A673 (cell line): ENCODE results near the gene AHDC1. TPM values are rescaled to one million over a fixed set of nuclear protein-coding genes. Genes with fewer than 3 reads are reported as not detected.

Source experiments
- BruUV-seq: library from RNA; stranded (reverse); fragments of 400-500 nt; replicated peaks from 2 replicates; lab custom pipeline; 2021; lab: Mats Ljungman, UMichigan
- CTCF ChIA-PET: fragments of 300-600 bp; sonication (Branson Sonifier 250); formaldehyde crosslinking; loops from one replicate; lab custom pipeline; 2022; ENCODE audit warnings: antibody characterized with exemption; lab: Charles Lee
- POLR2A ChIA-PET: fragments of 300-600 bp; sonication (Branson Sonifier 250); formaldehyde crosslinking; loops from one replicate; lab custom pipeline; 2022; ENCODE audit warnings: antibody characterized with exemption; ENCODE audit not compliant: low non-redundant PET; lab: Charles Lee
- DNase-seq: peaks from one replicate; pipeline ENCODE4 v3.0.0-alpha.2; 2015; ENCODE audit warnings: low spot score
- H3K27ac ChIP-seq: fragments of 200-600 bp; sonication (generic); 2 replicates; pipeline ENCODE4 v1.5.1; 2016; ENCODE audit warnings: mixed run types, low read depth, mild to moderate bottlenecking, mixed read lengths, antibody characterized with exemption, low read length; ENCODE audit not compliant: poor library complexity, severe bottlenecking
- H3K27me3 ChIP-seq: fragments of 200-600 bp; sonication (generic); replicated peaks from 2 replicates; pipeline ENCODE4 v1.6.1; 2017; ENCODE audit warnings: mixed run types, low read depth, mild to moderate bottlenecking, mixed read lengths, antibody characterized with exemption, low read length; ENCODE audit not compliant: insufficient read depth, poor library complexity
- H3K36me3 ChIP-seq: fragments of 200-600 bp; sonication (generic); 2 replicates; pipeline ENCODE4 v1.6.1; 2016; ENCODE audit warnings: mixed run types, mild to moderate bottlenecking, mixed read lengths, antibody characterized with exemption, low read length; ENCODE audit not compliant: insufficient read depth, poor library complexity, severe bottlenecking
- H3K4me1 ChIP-seq: fragments of 200-600 bp; sonication (generic); 2 replicates; pipeline ENCODE4 v1.6.1; 2017; ENCODE audit warnings: mixed run types, mild to moderate bottlenecking, mixed read lengths, antibody characterized with exemption, low read length; ENCODE audit not compliant: insufficient read depth, poor library complexity, severe bottlenecking
- H3K4me3 ChIP-seq: fragments of 200-600 bp; sonication (generic); 2 replicates; pipeline ENCODE4 v1.5.1; 2016; ENCODE audit warnings: low read depth, mixed run types, mild to moderate bottlenecking, mixed read lengths, low read length; ENCODE audit not compliant: poor library complexity, severe bottlenecking
- H3K9me3 ChIP-seq: fragments of 200-600 bp; sonication (generic); 2 replicates; pipeline ENCODE4 v1.6.1; 2016; ENCODE audit warnings: mixed run types, low read depth, mild to moderate bottlenecking, mixed read lengths, antibody characterized with exemption, low read length; ENCODE audit not compliant: poor library complexity, severe bottlenecking
- EZH2 ChIP-seq: fragments of 200-600 bp; sonication (generic); IDR thresholded peaks from 2 replicates; pipeline ENCODE4 v1.6.1; 2017; ENCODE audit warnings: borderline replicate concordance, low read depth, mild to moderate bottlenecking, mixed read lengths, antibody characterized with exemption, low read length; ENCODE audit not compliant: poor library complexity, severe bottlenecking
- intact Hi-C: fragments of 100-400 bp; cut with micrococcal nuclease; formaldehyde crosslinking; loops from one replicate; pipeline ENCODE4 v1.10.0; 2022; ENCODE audit not compliant: unreplicated experiment
- total RNA-seq: library from RNA; stranded (reverse); gene quantifications from 2 replicates; pipeline ENCODE4 v1.2.3, GENCODE V29; 2021
- TF ChIP-seq, protein P1 (sequence below): fragments of 300-800, 200-600 bp; sonication (generic); conservative IDR thresholded peaks from 2 replicates; pipeline ENCODE4 v1.5.1; 2017; ENCODE audit warnings: low read depth, mild to moderate bottlenecking, antibody characterized with exemption, low read length, moderate library complexity, mixed read lengths

Gene AHDC1
- total RNA-seq, 1 experiment from 2014 or later, result 33.2 TPM

DNA sequence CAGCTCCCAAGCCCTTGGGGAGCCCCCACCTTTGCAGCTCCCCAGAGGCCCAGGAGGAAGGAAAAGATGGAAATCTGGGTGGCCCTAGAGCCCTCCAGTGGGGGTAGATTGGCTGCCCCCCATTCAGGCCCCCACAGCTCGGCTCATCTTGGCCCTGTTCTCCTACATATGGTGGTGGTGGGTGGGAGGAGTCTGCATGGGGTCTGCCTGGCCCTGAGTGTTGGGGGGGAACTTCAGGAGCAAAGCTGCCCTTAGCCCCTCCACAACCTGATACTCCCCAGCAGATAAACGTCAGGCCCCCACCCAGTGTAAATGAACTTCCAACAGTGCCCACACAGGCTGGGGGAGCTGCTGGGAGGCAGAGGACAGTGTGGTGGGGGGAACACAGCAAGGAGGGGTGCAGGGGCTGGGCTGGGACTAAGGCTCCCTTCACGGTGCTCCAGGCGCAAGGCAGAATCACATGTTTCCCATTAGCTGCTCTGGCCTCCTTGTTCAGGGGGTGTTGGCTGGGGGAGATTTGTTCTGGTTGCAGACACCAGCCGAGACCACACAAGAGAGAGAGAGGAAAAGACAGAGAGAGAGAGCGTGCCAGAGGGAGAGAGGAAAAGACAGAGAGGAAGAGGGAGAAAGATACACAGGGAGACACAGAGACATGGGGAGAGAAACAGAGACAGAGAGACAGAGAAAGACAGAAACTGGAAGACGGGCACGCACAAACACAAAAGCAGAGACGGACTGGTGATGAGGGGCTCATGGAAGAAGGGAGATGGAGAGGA lies 42.6 kb downstream of the AHDC1 start:
- H3K27ac ChIP-seq, result peak overlapping the region; percentile 70
- H3K9me3 ChIP-seq, result no peaks in the 10 kb centered on the region
- POLR2A ChIA-PET, result no interaction called here
- no TSS peak for BruUV-seq
- no peaks in the 10 kb centered on the region for H3K36me3 ChIP-seq
- CTCF ChIA-PET, result no interaction called here
- intact Hi-C loops, result no loop called here
- H3K4me3 ChIP-seq, result no peak overlapping the region
- H3K27me3 ChIP-seq, result no peaks in the 10 kb centered on the region
- no peak for TF ChIP-seq EZH2
- TF ChIP-seq, protein P1, sequence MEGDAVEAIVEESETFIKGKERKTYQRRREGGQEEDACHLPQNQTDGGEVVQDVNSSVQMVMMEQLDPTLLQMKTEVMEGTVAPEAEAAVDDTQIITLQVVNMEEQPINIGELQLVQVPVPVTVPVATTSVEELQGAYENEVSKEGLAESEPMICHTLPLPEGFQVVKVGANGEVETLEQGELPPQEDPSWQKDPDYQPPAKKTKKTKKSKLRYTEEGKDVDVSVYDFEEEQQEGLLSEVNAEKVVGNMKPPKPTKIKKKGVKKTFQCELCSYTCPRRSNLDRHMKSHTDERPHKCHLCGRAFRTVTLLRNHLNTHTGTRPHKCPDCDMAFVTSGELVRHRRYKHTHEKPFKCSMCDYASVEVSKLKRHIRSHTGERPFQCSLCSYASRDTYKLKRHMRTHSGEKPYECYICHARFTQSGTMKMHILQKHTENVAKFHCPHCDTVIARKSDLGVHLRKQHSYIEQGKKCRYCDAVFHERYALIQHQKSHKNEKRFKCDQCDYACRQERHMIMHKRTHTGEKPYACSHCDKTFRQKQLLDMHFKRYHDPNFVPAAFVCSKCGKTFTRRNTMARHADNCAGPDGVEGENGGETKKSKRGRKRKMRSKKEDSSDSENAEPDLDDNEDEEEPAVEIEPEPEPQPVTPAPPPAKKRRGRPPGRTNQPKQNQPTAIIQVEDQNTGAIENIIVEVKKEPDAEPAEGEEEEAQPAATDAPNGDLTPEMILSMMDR, result no peak
- peaks cover 55% of the 10 kb centered on the region for H3K4me1 ChIP-seq
- peak; percentile 35 for DNase-seq

DNA sequence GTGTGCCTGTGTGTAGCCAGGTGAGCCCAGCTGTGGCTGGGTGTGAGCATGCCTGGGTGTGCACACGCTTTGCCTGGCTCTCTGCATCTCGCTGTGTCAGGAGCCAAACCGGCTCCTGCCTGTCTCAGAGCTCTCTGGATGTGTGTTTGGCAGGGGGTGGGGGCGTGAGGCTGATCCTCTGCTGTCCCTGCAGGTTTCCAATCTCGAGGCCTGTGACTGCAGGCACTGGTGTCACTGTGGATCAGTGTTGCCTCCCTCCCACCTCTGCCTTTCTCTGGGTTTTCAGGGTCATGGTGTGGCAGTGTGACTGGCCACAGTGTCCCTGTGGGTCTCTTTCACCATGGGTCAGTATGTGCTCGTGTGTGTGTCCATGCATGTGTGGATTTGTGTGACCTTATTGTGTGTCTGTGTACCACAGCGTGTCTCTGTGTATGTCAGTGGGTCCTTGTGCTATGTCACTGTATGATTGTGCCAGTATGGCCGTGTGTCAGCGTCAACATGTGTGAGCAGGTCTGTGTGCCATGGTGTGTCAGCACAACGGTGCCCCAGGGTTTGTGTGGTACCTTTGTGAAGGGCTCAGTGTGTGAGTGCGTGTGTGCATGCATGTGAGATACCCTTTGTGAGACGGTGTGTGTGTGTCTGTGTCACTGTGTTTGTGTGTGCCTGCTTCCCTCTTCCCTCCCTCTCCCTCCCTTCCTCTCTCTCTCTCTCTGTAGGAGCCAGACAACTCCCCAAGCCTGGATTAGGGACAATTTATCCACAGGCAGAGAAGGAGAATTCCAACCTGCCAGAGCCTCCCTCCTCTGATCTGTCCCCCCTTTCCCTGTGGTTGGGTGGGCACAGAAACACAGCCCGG lies 43.4 kb downstream of the AHDC1 start:
- no peak for DNase-seq
- Histone ChIP-seq H3K4me3 (no peak overlapping the region), H3K27me3 (no peaks in the 10 kb centered on the region), H3K36me3 (no peaks in the 10 kb centered on the region), H3K4me1 (peaks cover 59% of the 10 kb centered on the region), H3K9me3 (no peaks in the 10 kb centered on the region), H3K27ac (peak overlapping the region; percentile 70)
- intact Hi-C loops, result no loop called here
- no TSS peak for BruUV-seq
- ChIA-PET CTCF (interaction anchor here (0.8 kb wide), 1 partner anchor 8 kb away, joined by 3 read pairs; no protein-coding TSS in a partner anchor), POLR2A (no interaction called here)
- TF ChIP-seq, protein P1, result no peak
- TF ChIP-seq EZH2, result no peak

DNA sequence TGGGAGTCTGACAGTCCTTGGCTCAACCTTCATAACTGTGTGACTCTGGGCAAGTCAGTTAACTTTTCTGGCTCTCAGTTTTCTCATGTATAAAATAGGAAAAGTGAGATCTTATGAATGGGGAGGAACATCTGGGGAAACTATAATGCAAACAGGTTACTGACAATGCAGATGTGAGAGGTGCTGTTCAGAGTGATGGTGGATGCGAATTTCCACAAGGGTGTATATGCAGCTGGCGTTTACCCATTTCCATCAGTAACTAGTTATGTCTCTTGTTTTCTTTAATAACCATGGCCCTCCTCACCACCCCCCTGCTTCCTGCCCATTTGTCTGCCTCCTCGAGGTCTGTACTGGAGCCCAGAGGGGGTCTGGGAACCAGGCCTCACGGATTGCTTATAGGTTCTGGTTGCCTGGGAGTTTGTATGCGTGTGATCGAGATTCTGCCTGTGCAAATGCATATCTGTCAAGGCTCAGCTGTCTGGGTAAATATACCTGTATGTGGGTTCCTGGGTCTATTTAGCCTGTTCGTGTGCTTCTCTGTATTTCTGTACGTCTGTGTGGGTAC lies 44.4 kb downstream of the AHDC1 start:
- Histone ChIP-seq H3K4me1 (peaks cover 59% of the 10 kb centered on the region), H3K9me3 (no peaks in the 10 kb centered on the region), H3K36me3 (no peaks in the 10 kb centered on the region), H3K27ac (peak overlapping the region; percentile 70), H3K27me3 (no peaks in the 10 kb centered on the region), H3K4me3 (no peak overlapping the region)
- CTCF ChIA-PET, result interaction anchor here (3.6 kb wide), 1 partner anchor 8 kb away, joined by 33 read pairs; no protein-coding TSS in a partner anchor
- TF ChIP-seq, protein P1, result no peak
- TF ChIP-seq EZH2, result no peak
- POLR2A ChIA-PET, result no interaction called here
- intact Hi-C loops, result no loop called here
- BruUV-seq, result no TSS peak
- DNase-seq, result peak; percentile 49
